ENCODE measurements around the gene ARL8B. TPM values are rescaled to one million over a fixed set of nuclear protein-coding genes. Genes with fewer than 3 reads are reported as not detected.

ARL8B gene
- total RNA-seq, 1 donor from 2014 or later, result 39.3 TPM

DNA sequence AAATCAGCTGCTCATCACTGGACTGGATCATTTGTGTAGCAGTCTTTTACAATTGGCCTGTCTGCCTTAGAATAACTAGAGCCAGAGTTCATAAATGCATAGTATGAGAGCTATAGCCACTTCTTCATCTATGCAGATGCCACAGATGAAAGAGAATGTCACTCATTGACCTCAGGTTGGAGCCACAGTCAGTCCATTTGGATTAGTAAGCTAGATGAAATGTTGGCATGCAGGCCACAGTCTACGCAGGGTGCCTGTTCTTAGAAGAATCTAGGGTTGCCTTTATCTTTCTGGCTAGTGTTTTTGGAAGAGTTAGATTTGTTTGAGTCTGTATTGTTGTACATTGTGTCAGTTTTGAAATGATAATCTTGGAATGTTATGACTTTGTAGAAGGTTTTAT lies 40.0 kb downstream of the ARL8B start:
- peak; percentile 13 for DNase-seq (ENCODE audit: low spot score)
- H3K27ac ChIP-seq, result no peak overlapping the region
- Mint-ChIP-seq H3K36me3 (no peaks in the 10 kb centered on the region), H3K9me3 (no peaks in the 10 kb centered on the region), H3K27me3 (ENCODE audit: insufficient read depth, low read depth) (no peaks in the 10 kb centered on the region), H3K4me3 (no peak overlapping the region), H3K27ac (no peak overlapping the region), H3K4me1 (peaks cover 23% of the 10 kb centered on the region)
- no peaks in the 10 kb centered on the region for H3K27me3 ChIP-seq
- peaks cover 19% of the 10 kb centered on the region for H3F3A ChIP-seq (ENCODE audit: low read depth)
- no peak overlapping the region for H3K4me3 ChIP-seq
- H4K20me1 ChIP-seq (ENCODE audit: low read depth), result peaks cover 15% of the 10 kb centered on the region
- no peak overlapping the region for H3K4me2 ChIP-seq
- H3K79me2 ChIP-seq (ENCODE audit: low read depth), result peaks cover 97% of the 10 kb centered on the region
- TF ChIP-seq, protein P1, sequence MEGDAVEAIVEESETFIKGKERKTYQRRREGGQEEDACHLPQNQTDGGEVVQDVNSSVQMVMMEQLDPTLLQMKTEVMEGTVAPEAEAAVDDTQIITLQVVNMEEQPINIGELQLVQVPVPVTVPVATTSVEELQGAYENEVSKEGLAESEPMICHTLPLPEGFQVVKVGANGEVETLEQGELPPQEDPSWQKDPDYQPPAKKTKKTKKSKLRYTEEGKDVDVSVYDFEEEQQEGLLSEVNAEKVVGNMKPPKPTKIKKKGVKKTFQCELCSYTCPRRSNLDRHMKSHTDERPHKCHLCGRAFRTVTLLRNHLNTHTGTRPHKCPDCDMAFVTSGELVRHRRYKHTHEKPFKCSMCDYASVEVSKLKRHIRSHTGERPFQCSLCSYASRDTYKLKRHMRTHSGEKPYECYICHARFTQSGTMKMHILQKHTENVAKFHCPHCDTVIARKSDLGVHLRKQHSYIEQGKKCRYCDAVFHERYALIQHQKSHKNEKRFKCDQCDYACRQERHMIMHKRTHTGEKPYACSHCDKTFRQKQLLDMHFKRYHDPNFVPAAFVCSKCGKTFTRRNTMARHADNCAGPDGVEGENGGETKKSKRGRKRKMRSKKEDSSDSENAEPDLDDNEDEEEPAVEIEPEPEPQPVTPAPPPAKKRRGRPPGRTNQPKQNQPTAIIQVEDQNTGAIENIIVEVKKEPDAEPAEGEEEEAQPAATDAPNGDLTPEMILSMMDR (IDR thresholded peaks at IDR 0.05), result no peak
- TF ChIP-seq EZH2 (IDR thresholded peaks at IDR 0.05) (no peak), EZH2phosphoT487 (IDR thresholded peaks at IDR 0.05) (no peak)
- no peaks in the 10 kb centered on the region for H3K9me3 ChIP-seq (ENCODE audit: low read depth)
- H3K4me1 ChIP-seq, result peaks cover 38% of the 10 kb centered on the region
- H3K36me3 ChIP-seq, result no peaks in the 10 kb centered on the region
- H2AFZ ChIP-seq (replicated peaks), result no peak overlapping the region
- no peak overlapping the region for H3K9ac ChIP-seq

- H3K36me3 Mint-ChIP-seq, result no peaks in the 10 kb centered on the region
- H3K4me2 ChIP-seq, result no peak overlapping the region
- no peaks in the 10 kb centered on the region for H3K27me3 Mint-ChIP-seq (ENCODE audit: insufficient read depth, low read depth)
- no peak overlapping the region for H3K4me3 ChIP-seq
- peaks cover 15% of the 10 kb centered on the region for H4K20me1 ChIP-seq (ENCODE audit: low read depth)
- H3K9ac ChIP-seq, result no peak overlapping the region
- H3K79me2 ChIP-seq (ENCODE audit: low read depth), result peaks cover 85% of the 10 kb centered on the region
- H3K9me3 Mint-ChIP-seq, result no peaks in the 10 kb centered on the region
- H3K27ac Mint-ChIP-seq, result no peak overlapping the region
- no peaks in the 10 kb centered on the region for H3K9me3 ChIP-seq (ENCODE audit: low read depth)
- H3K27ac ChIP-seq, result no peak overlapping the region
- H3K4me1 Mint-ChIP-seq, result peaks cover 15% of the 10 kb centered on the region
- H3K4me3 Mint-ChIP-seq, result no peak overlapping the region
- H3K4me1 ChIP-seq, result peaks cover 26% of the 10 kb centered on the region
- no peaks in the 10 kb centered on the region for H3K36me3 ChIP-seq
- no peaks in the 10 kb centered on the region for H3K27me3 ChIP-seq
- peaks cover 13% of the 10 kb centered on the region for H3F3A ChIP-seq (ENCODE audit: low read depth)
- TF ChIP-seq, protein P1 (IDR thresholded peaks at IDR 0.05), result no peak
- TF ChIP-seq EZH2 (IDR thresholded peaks at IDR 0.05), result no peak
- TF ChIP-seq EZH2phosphoT487 (IDR thresholded peaks at IDR 0.05), result no peak
- H2AFZ ChIP-seq (replicated peaks), result no peak overlapping the region
- no peak for DNase-seq (ENCODE audit: low spot score)
Measured at GRCh38 chr3:5165698-5166097, 43.6 kb downstream of the ARL8B start.

DNA sequence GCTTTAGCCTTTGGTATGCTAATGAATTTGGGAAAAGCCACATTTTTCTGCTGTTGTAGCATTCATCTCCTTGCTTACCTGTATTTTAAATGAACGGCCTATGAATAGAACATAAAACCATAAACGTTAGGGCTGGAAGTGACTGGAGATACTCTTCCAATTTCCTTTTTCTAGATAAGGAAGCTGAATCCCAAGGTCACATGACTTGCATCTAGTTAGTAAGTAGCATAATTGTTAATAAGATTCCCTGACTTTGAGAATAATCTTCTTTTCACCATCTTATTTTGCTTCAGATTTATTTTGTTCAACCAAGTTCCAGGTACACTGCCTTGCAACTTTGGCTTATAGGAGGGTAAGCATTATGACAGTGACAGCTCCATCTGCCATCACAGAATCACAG lies 44.8 kb downstream of the ARL8B start:
- Mint-ChIP-seq H3K27ac (no peak overlapping the region), H3K4me1 (peaks cover 5% of the 10 kb centered on the region), H3K36me3 (no peaks in the 10 kb centered on the region), H3K9me3 (no peaks in the 10 kb centered on the region), H3K27me3 (ENCODE audit: insufficient read depth, low read depth) (no peaks in the 10 kb centered on the region), H3K4me3 (no peak overlapping the region)
- H3K36me3 ChIP-seq, result no peaks in the 10 kb centered on the region
- H3K27ac ChIP-seq, result no peak overlapping the region
- H3K9me3 ChIP-seq (ENCODE audit: low read depth), result no peaks in the 10 kb centered on the region
- H3K4me1 ChIP-seq, result peaks cover 15% of the 10 kb centered on the region
- H2AFZ ChIP-seq (replicated peaks), result no peak overlapping the region
- H3K9ac ChIP-seq, result no peak overlapping the region
- no peak overlapping the region for H3K4me2 ChIP-seq
- peaks cover 74% of the 10 kb centered on the region for H3K79me2 ChIP-seq (ENCODE audit: low read depth)
- peaks cover 3% of the 10 kb centered on the region for H3F3A ChIP-seq (ENCODE audit: low read depth)
- TF ChIP-seq EZH2 (IDR thresholded peaks at IDR 0.05), result no peak
- TF ChIP-seq EZH2phosphoT487 (IDR thresholded peaks at IDR 0.05), result no peak
- TF ChIP-seq, protein P1 (IDR thresholded peaks at IDR 0.05), result no peak
- H3K27me3 ChIP-seq, result no peaks in the 10 kb centered on the region
- no peak for DNase-seq (ENCODE audit: low spot score)
- H4K20me1 ChIP-seq (ENCODE audit: low read depth), result peaks cover 10% of the 10 kb centered on the region
- no peak overlapping the region for H3K4me3 ChIP-seq
